SK-N-SH (cell line): ENCODE data around the gene TXNL4B. TPM values are rescaled to one million over a fixed set of nuclear protein-coding genes. Genes with fewer than 3 reads are reported as not detected.

ENCODE experiments used
- CTCF ChIA-PET: fragments of 300-600, 350-600 bp; formaldehyde crosslinking; extraction: SDS; loops from one replicate; lab custom pipeline; 2021; lab: Yijun Ruan, JAX
- POLR2A ChIA-PET: fragments of 350-600 bp; sonication (Branson Sonifier 250); formaldehyde crosslinking; extraction: SDS; loops from one replicate; lab custom pipeline; 2020; ENCODE audit warnings: antibody characterized with exemption, inconsistent platforms; lab: Yijun Ruan, JAX
- DNase-seq: peaks from one replicate; pipeline ENCODE4 v3.0.0; 2012
- H2AFZ ChIP-seq: fragments of 200-600 bp; sonication (generic); 2 replicates; pipeline ENCODE4 v1.8.1; 2016; ENCODE audit warnings: antibody characterized with exemption, mild to moderate bottlenecking, low read depth
- H3F3A ChIP-seq: fragments of 200-600 bp; sonication (generic); replicated peaks from 2 replicates; pipeline ENCODE3; 2016; ENCODE audit warnings: antibody characterized with exemption, mild to moderate bottlenecking; ENCODE audit not compliant: insufficient read depth
- H3K27ac ChIP-seq, 2 experiments: fragments of 200-500 bp in 1 of 2; fragments of 200-600 bp in 1 of 2; sonication (Bioruptor generic) in 1 of 2; sonication (generic), shearing (Covaris generic) in 1 of 2; 2 replicates each; pipeline versions ENCODE4 v1.5.1 to v1.6.1; 2014 to 2016; ENCODE audit warnings: low read depth in 2 of 2, inconsistent platforms in 1 of 2, low read length in 1 of 2, mild to moderate bottlenecking in 1 of 2, mixed read lengths in 1 of 2
- H3K27me3 ChIP-seq: fragments of 200-600 bp; sonication (generic), shearing (Covaris generic); 2 replicates; pipeline ENCODE4 v1.6.1; 2016; ENCODE audit warnings: mixed run types; ENCODE audit not compliant: insufficient read depth
- H3K36me3 ChIP-seq, 2 experiments: fragments of 200-500 bp in 1 of 2; fragments of 200-600 bp in 1 of 2; sonication (Bioruptor generic) in 1 of 2; sonication (generic) in 1 of 2; replicated peaks in 1 of 2; 2 replicates each; pipeline versions ENCODE3 to v1.5.1; 2014 to 2016; ENCODE audit warnings: low read length in 1 of 2, mild to moderate bottlenecking in 1 of 2; ENCODE audit not compliant: insufficient read depth in 2 of 2, control insufficient read depth in 1 of 2
- H3K4me1 ChIP-seq, 2 experiments: fragments of 200-500 bp in 1 of 2; fragments of 200-600 bp in 1 of 2; sonication (Bioruptor generic) in 1 of 2; sonication (generic), shearing (Covaris generic) in 1 of 2; 2 replicates each; pipeline versions ENCODE4 v1.5.1 to v1.6.1; 2014 to 2016; ENCODE audit warnings: low read depth in 1 of 2, low read length in 1 of 2, mixed run types in 1 of 2; ENCODE audit not compliant: insufficient read depth in 2 of 2, control insufficient read depth in 1 of 2
- H3K4me2 ChIP-seq: fragments of 200-600 bp; sonication (generic), shearing (Covaris generic); 2 replicates; pipeline ENCODE4 v1.6.1; 2017; ENCODE audit warnings: mixed run types
- H3K4me3 ChIP-seq, 2 experiments: fragments of 200-500 bp in 1 of 2; fragments of 200-600 bp in 1 of 2; sonication (Bioruptor generic) in 1 of 2; sonication (generic), shearing (Covaris generic) in 1 of 2; 2 replicates each; pipeline versions ENCODE4 v1.5.1 to v1.8.1; 2014 to 2016; ENCODE audit warnings: low read depth in 2 of 2, inconsistent platforms in 1 of 2, low read length in 1 of 2, mild to moderate bottlenecking in 1 of 2, mixed read lengths in 1 of 2, moderate library complexity in 1 of 2
- H3K79me2 ChIP-seq: fragments of 200-600 bp; sonication (generic); 2 replicates; pipeline ENCODE4 v1.8.1; 2017; ENCODE audit warnings: mild to moderate bottlenecking; ENCODE audit not compliant: insufficient read depth
- H3K9ac ChIP-seq: fragments of 200-600 bp; sonication (generic); 2 replicates; pipeline ENCODE4 v1.6.1; 2017; ENCODE audit warnings: mixed run types
- H3K9me2 ChIP-seq: fragments of 200-600 bp; sonication (generic); 2 replicates; pipeline ENCODE4 v1.6.1; 2017; ENCODE audit warnings: mixed run types
- H3K9me3 ChIP-seq: fragments of 200-600 bp; sonication (generic); 2 replicates; pipeline ENCODE4 v1.6.1; 2017; ENCODE audit warnings: mixed run types, mild to moderate bottlenecking, moderate library complexity
- H4K20me1 ChIP-seq: fragments of 200-600 bp; sonication (generic); 2 replicates; pipeline ENCODE4 v1.6.1; 2017; ENCODE audit warnings: mild to moderate bottlenecking, mixed run types; ENCODE audit not compliant: insufficient read depth
- CHD2 ChIP-seq: fragments of 150-350 bp; IDR thresholded peaks from 2 replicates; pipeline ENCODE4 v1.6.1; 2018; ENCODE audit warnings: low read length; ENCODE audit not compliant: partially characterized antibody
- ELF1 ChIP-seq: IDR thresholded peaks from 2 replicates; pipeline ENCODE4 v1.4.0; 2012
- EP300 ChIP-seq, 2 experiments: IDR thresholded peaks; 2 replicates each; pipeline versions ENCODE4 v1.4.0 to v1.6.1; 2012; ENCODE audit warnings: borderline replicate concordance in 1 of 2, low read depth in 1 of 2, low read length in 1 of 2
- EZH2phosphoT487 ChIP-seq: fragments of 200-600 bp; sonication (generic); IDR thresholded peaks from 2 replicates; pipeline ENCODE4 v1.6.1; 2017; ENCODE audit warnings: low read depth, mixed run types, mild to moderate bottlenecking, antibody characterized with exemption, moderate library complexity, borderline replicate concordance
- FOXJ3 ChIP-seq: sonication (generic); formaldehyde crosslinking; IDR thresholded peaks from 2 replicates; pipeline ENCODE4 v1.5.1; 2020; ENCODE audit warnings: mild to moderate bottlenecking, missing genetic modification reagents
- GATA2 ChIP-seq: sonication (generic); formaldehyde crosslinking; IDR thresholded peaks from 2 replicates; pipeline ENCODE4 v1.5.0; 2020; ENCODE audit warnings: mild to moderate bottlenecking, missing genetic modification reagents
- MXI1 ChIP-seq: IDR thresholded peaks from 2 replicates; pipeline ENCODE4 v1.6.1; 2012; ENCODE audit warnings: mild to moderate bottlenecking, low read depth, low read length, improper control_type of control experiment
- POLR2AphosphoS5 ChIP-seq: IDR thresholded peaks from 2 replicates; pipeline ENCODE4 v1.6.1; 2012; ENCODE audit warnings: low read depth, low read length
- RFX5 ChIP-seq: IDR thresholded peaks from 2 replicates; pipeline ENCODE4 v1.6.1; 2012; ENCODE audit warnings: mild to moderate bottlenecking, improper control_type of control experiment, low read length
- RXRA ChIP-seq: IDR thresholded peaks from 2 replicates; pipeline ENCODE4 v1.4.0; 2012; ENCODE audit warnings: low read depth, mild to moderate bottlenecking, borderline replicate concordance
- SIN3A ChIP-seq: IDR thresholded peaks from 2 replicates; pipeline ENCODE4 v1.6.1; 2012; ENCODE audit warnings: low read depth, mild to moderate bottlenecking, low read length, moderate library complexity, borderline replicate concordance
- TCF12 ChIP-seq: IDR thresholded peaks from 2 replicates; pipeline ENCODE4 v1.4.0; 2012
- YY1 ChIP-seq: IDR thresholded peaks from 2 replicates; pipeline ENCODE4 v1.4.0; 2012; ENCODE audit warnings: low read depth, mild to moderate bottlenecking
- WGBS: methylation state at CpG from one replicate; pipeline ENCODE4 v1.1.6; 2017; ENCODE audit warnings: low lambda C conversion rate; 5-methylcytosine and 5-hydroxymethylcytosine counted together
- polyA plus RNA-seq, 3 experiments: library from polyadenylated mRNA; depleted of rRNA; stranded (reverse); fragments of >200 nt; gene quantifications; 2 replicates each; pipeline ENCODE4 v1.2.3, GENCODE V29; 2012
- TF ChIP-seq, protein P1 (sequence below): IDR thresholded peaks from 2 replicates; pipeline ENCODE4 v1.4.0; 2012; ENCODE audit warnings: low read depth, borderline replicate concordance
- TF ChIP-seq, protein P2 (sequence below): IDR thresholded peaks from 2 replicates; pipeline ENCODE4 v1.6.1; 2012; ENCODE audit warnings: mild to moderate bottlenecking, low read depth, low read length, moderate library complexity
- TF ChIP-seq, protein P3 (sequence below): IDR thresholded peaks from 2 replicates; pipeline ENCODE4; 2012
- TF ChIP-seq, protein P4 (sequence below): fragments of 200-600 bp; sonication (generic); IDR thresholded peaks from 2 replicates; pipeline ENCODE4 v1.6.1; 2017; ENCODE audit warnings: antibody characterized with exemption, mild to moderate bottlenecking, moderate library complexity
- TF ChIP-seq, protein P5 (sequence below): IDR thresholded peaks from 2 replicates; pipeline ENCODE4 v1.4.0; 2012; ENCODE audit warnings: low read depth, borderline replicate concordance
- TF ChIP-seq, protein P6 (sequence below): IDR thresholded peaks from 2 replicates; pipeline ENCODE4 v1.4.0; 2012; ENCODE audit warnings: low read depth

The TXNL4B gene
- polyA plus RNA-seq, 1 of the 3 experiments (the other 2 are of a cell fraction) = 8.9 TPM

DNA sequence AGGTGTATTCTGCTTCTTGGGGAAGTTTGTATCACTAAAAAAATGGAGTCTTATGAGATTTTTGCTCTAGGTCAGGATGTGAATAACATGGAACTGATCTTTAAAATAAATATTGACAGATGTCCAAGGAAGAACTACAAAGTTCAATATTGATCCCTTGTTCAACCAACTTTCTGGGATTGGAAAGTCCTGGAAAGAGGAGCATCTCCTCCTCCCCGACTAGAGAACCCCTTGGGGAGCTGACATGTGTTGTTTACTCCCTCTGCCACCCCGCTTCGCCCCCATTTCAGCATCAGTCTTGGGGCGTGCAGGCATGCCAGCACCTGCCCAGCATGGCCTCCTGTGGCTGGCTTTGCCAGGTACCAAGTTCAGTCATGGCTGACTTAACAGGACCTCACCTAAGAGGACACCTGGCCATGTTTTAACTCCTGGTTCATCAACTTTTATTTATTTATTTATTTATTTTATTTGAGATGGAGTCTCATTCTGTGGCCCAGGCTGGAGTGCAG is 44.7 kb upstream of the TXNL4B start:
- 75% methylated on average over 4 of the region's 4 CpGs for WGBS
- POLR2A ChIA-PET = no interaction called here
- H3K27ac ChIP-seq = no peak overlapping the region

More for the DNA sequence above, 44.7 kb upstream of the TXNL4B start:
- H3K9me2 ChIP-seq = no peaks in the 10 kb centered on the region
- no peaks in the 10 kb centered on the region for H3K27me3 ChIP-seq
- H3K4me1 ChIP-seq = no peaks in the 10 kb centered on the region
- no peak overlapping the region for H3K4me3 ChIP-seq
- no peaks in the 10 kb centered on the region for H4K20me1 ChIP-seq
- no peaks in the 10 kb centered on the region for H3K9me3 ChIP-seq
- no peaks in the 10 kb centered on the region for H3K36me3 ChIP-seq
- no peak overlapping the region for H2AFZ ChIP-seq
- no peaks in the 10 kb centered on the region for H3F3A ChIP-seq
- TF ChIP-seq EP300 (IDR thresholded peaks at IDR 0.05; ENCODE audit: borderline replicate concordance in 1 of 2, low read depth in 1 of 2, low read length in 1 of 2) (no peak), YY1 (no peak), ELF1 (no peak), RXRA (no peak), EZH2phosphoT487 (no peak), CHD2 (no peak), TCF12 (no peak), GATA2 (CRISPR knock-in tag) (no peak), POLR2AphosphoS5 (no peak), FOXJ3 (CRISPR knock-in tag) (no peak), RFX5 (no peak), MXI1 (no peak), SIN3A (no peak)
- TF ChIP-seq, protein P1, sequence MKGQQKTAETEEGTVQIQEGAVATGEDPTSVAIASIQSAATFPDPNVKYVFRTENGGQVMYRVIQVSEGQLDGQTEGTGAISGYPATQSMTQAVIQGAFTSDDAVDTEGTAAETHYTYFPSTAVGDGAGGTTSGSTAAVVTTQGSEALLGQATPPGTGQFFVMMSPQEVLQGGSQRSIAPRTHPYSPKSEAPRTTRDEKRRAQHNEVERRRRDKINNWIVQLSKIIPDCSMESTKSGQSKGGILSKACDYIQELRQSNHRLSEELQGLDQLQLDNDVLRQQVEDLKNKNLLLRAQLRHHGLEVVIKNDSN = no peak
- TF ChIP-seq, protein P2, sequence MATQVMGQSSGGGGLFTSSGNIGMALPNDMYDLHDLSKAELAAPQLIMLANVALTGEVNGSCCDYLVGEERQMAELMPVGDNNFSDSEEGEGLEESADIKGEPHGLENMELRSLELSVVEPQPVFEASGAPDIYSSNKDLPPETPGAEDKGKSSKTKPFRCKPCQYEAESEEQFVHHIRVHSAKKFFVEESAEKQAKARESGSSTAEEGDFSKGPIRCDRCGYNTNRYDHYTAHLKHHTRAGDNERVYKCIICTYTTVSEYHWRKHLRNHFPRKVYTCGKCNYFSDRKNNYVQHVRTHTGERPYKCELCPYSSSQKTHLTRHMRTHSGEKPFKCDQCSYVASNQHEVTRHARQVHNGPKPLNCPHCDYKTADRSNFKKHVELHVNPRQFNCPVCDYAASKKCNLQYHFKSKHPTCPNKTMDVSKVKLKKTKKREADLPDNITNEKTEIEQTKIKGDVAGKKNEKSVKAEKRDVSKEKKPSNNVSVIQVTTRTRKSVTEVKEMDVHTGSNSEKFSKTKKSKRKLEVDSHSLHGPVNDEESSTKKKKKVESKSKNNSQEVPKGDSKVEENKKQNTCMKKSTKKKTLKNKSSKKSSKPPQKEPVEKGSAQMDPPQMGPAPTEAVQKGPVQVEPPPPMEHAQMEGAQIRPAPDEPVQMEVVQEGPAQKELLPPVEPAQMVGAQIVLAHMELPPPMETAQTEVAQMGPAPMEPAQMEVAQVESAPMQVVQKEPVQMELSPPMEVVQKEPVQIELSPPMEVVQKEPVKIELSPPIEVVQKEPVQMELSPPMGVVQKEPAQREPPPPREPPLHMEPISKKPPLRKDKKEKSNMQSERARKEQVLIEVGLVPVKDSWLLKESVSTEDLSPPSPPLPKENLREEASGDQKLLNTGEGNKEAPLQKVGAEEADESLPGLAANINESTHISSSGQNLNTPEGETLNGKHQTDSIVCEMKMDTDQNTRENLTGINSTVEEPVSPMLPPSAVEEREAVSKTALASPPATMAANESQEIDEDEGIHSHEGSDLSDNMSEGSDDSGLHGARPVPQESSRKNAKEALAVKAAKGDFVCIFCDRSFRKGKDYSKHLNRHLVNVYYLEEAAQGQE = no peak
- TF ChIP-seq, protein P3, sequence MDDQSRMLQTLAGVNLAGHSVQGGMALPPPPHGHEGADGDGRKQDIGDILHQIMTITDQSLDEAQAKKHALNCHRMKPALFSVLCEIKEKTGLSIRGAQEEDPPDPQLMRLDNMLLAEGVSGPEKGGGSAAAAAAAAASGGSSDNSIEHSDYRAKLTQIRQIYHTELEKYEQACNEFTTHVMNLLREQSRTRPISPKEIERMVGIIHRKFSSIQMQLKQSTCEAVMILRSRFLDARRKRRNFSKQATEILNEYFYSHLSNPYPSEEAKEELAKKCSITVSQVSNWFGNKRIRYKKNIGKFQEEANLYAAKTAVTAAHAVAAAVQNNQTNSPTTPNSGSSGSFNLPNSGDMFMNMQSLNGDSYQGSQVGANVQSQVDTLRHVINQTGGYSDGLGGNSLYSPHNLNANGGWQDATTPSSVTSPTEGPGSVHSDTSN = no peak
- TF ChIP-seq, protein P4, sequence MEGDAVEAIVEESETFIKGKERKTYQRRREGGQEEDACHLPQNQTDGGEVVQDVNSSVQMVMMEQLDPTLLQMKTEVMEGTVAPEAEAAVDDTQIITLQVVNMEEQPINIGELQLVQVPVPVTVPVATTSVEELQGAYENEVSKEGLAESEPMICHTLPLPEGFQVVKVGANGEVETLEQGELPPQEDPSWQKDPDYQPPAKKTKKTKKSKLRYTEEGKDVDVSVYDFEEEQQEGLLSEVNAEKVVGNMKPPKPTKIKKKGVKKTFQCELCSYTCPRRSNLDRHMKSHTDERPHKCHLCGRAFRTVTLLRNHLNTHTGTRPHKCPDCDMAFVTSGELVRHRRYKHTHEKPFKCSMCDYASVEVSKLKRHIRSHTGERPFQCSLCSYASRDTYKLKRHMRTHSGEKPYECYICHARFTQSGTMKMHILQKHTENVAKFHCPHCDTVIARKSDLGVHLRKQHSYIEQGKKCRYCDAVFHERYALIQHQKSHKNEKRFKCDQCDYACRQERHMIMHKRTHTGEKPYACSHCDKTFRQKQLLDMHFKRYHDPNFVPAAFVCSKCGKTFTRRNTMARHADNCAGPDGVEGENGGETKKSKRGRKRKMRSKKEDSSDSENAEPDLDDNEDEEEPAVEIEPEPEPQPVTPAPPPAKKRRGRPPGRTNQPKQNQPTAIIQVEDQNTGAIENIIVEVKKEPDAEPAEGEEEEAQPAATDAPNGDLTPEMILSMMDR = no peak
- TF ChIP-seq, protein P5, sequence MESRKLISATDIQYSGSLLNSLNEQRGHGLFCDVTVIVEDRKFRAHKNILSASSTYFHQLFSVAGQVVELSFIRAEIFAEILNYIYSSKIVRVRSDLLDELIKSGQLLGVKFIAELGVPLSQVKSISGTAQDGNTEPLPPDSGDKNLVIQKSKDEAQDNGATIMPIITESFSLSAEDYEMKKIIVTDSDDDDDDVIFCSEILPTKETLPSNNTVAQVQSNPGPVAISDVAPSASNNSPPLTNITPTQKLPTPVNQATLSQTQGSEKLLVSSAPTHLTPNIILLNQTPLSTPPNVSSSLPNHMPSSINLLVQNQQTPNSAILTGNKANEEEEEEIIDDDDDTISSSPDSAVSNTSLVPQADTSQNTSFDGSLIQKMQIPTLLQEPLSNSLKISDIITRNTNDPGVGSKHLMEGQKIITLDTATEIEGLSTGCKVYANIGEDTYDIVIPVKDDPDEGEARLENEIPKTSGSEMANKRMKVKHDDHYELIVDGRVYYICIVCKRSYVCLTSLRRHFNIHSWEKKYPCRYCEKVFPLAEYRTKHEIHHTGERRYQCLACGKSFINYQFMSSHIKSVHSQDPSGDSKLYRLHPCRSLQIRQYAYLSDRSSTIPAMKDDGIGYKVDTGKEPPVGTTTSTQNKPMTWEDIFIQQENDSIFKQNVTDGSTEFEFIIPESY = no peak
- TF ChIP-seq, protein P6, sequence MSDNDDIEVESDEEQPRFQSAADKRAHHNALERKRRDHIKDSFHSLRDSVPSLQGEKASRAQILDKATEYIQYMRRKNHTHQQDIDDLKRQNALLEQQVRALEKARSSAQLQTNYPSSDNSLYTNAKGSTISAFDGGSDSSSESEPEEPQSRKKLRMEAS = no peak
- no peaks in the 10 kb centered on the region for H3K79me2 ChIP-seq
- no peak for DNase-seq
- H3K4me2 ChIP-seq = no peak overlapping the region
- H3K9ac ChIP-seq = no peak overlapping the region
- CTCF ChIA-PET = interaction anchor here (1.5 to 3.4 kb wide), 2 partner anchors 8 to 13 kb away, joined by 4 to 15 read pairs; no protein-coding TSS in a partner anchor
